Measurements from ENCODE around the gene RBM45.

DNA sequence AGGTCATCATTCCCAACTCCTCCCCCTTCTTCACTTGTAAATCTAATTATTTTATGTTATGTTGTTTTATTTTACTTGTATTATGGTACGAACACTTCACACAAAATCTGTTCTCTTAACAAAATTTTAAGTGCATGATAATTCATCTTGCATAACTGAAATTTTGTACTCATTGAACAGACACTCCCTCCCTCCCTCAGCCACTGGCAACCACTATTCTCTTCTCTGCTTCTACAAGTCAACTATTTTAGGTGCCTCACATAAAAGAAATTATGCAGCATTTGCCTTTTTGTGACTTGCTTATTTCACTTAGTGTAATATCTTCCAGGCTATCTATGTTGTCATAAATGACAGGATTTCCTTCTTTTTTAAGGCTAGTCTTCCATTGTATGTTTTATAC is 51.7 kb downstream of the RBM45 start:
- TF ChIP-seq POLR2AphosphoS5 (IDR thresholded peaks at IDR 0.05; ENCODE audit: low read depth, low read length) (no peak), TAF1 (IDR thresholded peaks at IDR 0.05; ENCODE audit: borderline replicate concordance, insufficient read depth, low read length) (no peak), SIN3A (IDR thresholded peaks at IDR 0.05; ENCODE audit: borderline replicate concordance, insufficient read depth, low read length) (no peak)
- TF ChIP-seq, protein P1, sequence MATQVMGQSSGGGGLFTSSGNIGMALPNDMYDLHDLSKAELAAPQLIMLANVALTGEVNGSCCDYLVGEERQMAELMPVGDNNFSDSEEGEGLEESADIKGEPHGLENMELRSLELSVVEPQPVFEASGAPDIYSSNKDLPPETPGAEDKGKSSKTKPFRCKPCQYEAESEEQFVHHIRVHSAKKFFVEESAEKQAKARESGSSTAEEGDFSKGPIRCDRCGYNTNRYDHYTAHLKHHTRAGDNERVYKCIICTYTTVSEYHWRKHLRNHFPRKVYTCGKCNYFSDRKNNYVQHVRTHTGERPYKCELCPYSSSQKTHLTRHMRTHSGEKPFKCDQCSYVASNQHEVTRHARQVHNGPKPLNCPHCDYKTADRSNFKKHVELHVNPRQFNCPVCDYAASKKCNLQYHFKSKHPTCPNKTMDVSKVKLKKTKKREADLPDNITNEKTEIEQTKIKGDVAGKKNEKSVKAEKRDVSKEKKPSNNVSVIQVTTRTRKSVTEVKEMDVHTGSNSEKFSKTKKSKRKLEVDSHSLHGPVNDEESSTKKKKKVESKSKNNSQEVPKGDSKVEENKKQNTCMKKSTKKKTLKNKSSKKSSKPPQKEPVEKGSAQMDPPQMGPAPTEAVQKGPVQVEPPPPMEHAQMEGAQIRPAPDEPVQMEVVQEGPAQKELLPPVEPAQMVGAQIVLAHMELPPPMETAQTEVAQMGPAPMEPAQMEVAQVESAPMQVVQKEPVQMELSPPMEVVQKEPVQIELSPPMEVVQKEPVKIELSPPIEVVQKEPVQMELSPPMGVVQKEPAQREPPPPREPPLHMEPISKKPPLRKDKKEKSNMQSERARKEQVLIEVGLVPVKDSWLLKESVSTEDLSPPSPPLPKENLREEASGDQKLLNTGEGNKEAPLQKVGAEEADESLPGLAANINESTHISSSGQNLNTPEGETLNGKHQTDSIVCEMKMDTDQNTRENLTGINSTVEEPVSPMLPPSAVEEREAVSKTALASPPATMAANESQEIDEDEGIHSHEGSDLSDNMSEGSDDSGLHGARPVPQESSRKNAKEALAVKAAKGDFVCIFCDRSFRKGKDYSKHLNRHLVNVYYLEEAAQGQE (IDR thresholded peaks at IDR 0.05; ENCODE audit: insufficient read depth in 1 of 2, low read depth in 2 of 2, low read length in 2 of 2): no peak

All from PFSK-1 (cell line).